HepG2 (cell line): ENCODE measurements around the gene PTCD2. TPM values are rescaled to one million over a fixed set of nuclear protein-coding genes. Genes with fewer than 3 reads are reported as not detected.

Experiments used
- BRD4 ChIP-seq: sonication (generic); formaldehyde crosslinking; IDR thresholded peaks from 2 replicates; pipeline ENCODE4 v1.4.0; 2020; ENCODE audit warnings: missing genetic modification reagents
- CHCHD3 ChIP-seq: sonication (generic); formaldehyde crosslinking; IDR thresholded peaks from 2 replicates; pipeline ENCODE4 v1.8.0; 2022; ENCODE audit warnings: mild to moderate bottlenecking, missing genetic modification reagents, moderate library complexity
- CHD4 ChIP-seq: fragments of 200-600 bp; sonication (generic); IDR thresholded peaks from 2 replicates; pipeline ENCODE4 v1.7.0; 2017; ENCODE audit warnings: mild to moderate bottlenecking, low read length, borderline replicate concordance
- GFI1 ChIP-seq: sonication (generic); formaldehyde crosslinking; IDR thresholded peaks from 2 replicates; pipeline ENCODE4 v1.5.0; 2020; ENCODE audit warnings: missing genetic modification reagents, mild to moderate bottlenecking, borderline replicate concordance
- HES4 ChIP-seq: sonication (generic); formaldehyde crosslinking; IDR thresholded peaks from 2 replicates; pipeline ENCODE4 v1.9.0; 2021; ENCODE audit warnings: mild to moderate bottlenecking, missing genetic modification reagents, borderline replicate concordance
- KLF13 ChIP-seq: sonication (generic); formaldehyde crosslinking; IDR thresholded peaks from 2 replicates; pipeline ENCODE4 v1.4.0; 2020; ENCODE audit warnings: mild to moderate bottlenecking, missing genetic modification reagents
- KLF15 ChIP-seq: sonication (generic); formaldehyde crosslinking; IDR thresholded peaks from 2 replicates; pipeline ENCODE4 v1.8.1; 2023; ENCODE audit warnings: borderline replicate concordance, mild to moderate bottlenecking, inconsistent platforms, missing genetic modification reagents, mixed read lengths
- MAFG ChIP-seq: sonication (generic); formaldehyde crosslinking; IDR thresholded peaks from 2 replicates; pipeline ENCODE4 v1.5.1; 2020; ENCODE audit warnings: mild to moderate bottlenecking, missing genetic modification reagents
- MATR3 ChIP-seq: sonication (generic); formaldehyde crosslinking; IDR thresholded peaks from 2 replicates; pipeline ENCODE4 v1.4.0; 2020; ENCODE audit warnings: missing genetic modification reagents
- MLXIP ChIP-seq: sonication (generic); formaldehyde crosslinking; IDR thresholded peaks from 2 replicates; pipeline ENCODE4 v1.9.0; 2021; ENCODE audit warnings: missing genetic modification reagents, borderline replicate concordance
- MXD1 ChIP-seq: sonication (generic); formaldehyde crosslinking; IDR thresholded peaks from 2 replicates; pipeline ENCODE4 v1.4.0; 2020; ENCODE audit warnings: mild to moderate bottlenecking, missing genetic modification reagents
- NFE2L1 ChIP-seq: sonication (generic); formaldehyde crosslinking; IDR thresholded peaks from 2 replicates; pipeline ENCODE4 v1.4.0; 2020; ENCODE audit warnings: missing genetic modification reagents, mild to moderate bottlenecking, borderline replicate concordance
- ONECUT2 ChIP-seq: sonication (generic); formaldehyde crosslinking; IDR thresholded peaks from 2 replicates; pipeline ENCODE4 v1.4.0; 2020; ENCODE audit warnings: missing genetic modification reagents
- RFXANK ChIP-seq: IDR thresholded peaks from 2 replicates; pipeline ENCODE4 v1.6.1; 2016
- SMARCE1 ChIP-seq: fragments of 450-650 bp; IDR thresholded peaks from 2 replicates; pipeline ENCODE4 v1.6.1; 2017; ENCODE audit warnings: borderline replicate concordance
- SMC3 ChIP-seq: IDR thresholded peaks from 2 replicates; pipeline ENCODE4 v1.6.1; 2011; ENCODE audit warnings: low read length, improper control_type of control experiment
- TCF7L2 ChIP-seq: IDR thresholded peaks from 2 replicates; pipeline ENCODE4 v1.6.1; 2011; ENCODE audit warnings: mild to moderate bottlenecking, low read depth, low read length, moderate library complexity
- TSC22D2 ChIP-seq: sonication (generic); formaldehyde crosslinking; IDR thresholded peaks from 2 replicates; pipeline ENCODE4 v1.5.1; 2020; ENCODE audit warnings: missing genetic modification reagents, mild to moderate bottlenecking, borderline replicate concordance
- ZBTB7A ChIP-seq: sonication (generic); formaldehyde crosslinking; IDR thresholded peaks from 2 replicates; pipeline ENCODE4 v1.8.0; 2022; ENCODE audit warnings: mild to moderate bottlenecking, missing genetic modification reagents
- ZNF180 ChIP-seq: sonication (generic); formaldehyde crosslinking; IDR thresholded peaks from 2 replicates; pipeline ENCODE4 v1.4.0; 2020; ENCODE audit warnings: low read depth, missing genetic modification reagents, borderline replicate concordance
- ZNF235 ChIP-seq: sonication (generic); formaldehyde crosslinking; IDR thresholded peaks from 2 replicates; pipeline ENCODE4 v1.8.1; 2023; ENCODE audit warnings: mild to moderate bottlenecking, missing genetic modification reagents, borderline replicate concordance
- ZNF343 ChIP-seq: sonication (generic); formaldehyde crosslinking; IDR thresholded peaks from 2 replicates; pipeline ENCODE4 v1.4.0; 2020; ENCODE audit warnings: mild to moderate bottlenecking, missing genetic modification reagents
- ZNF362 ChIP-seq: sonication (generic); formaldehyde crosslinking; IDR thresholded peaks from 2 replicates; pipeline ENCODE4 v1.4.0; 2020; ENCODE audit warnings: missing genetic modification reagents, mild to moderate bottlenecking, borderline replicate concordance
- ZNF382 ChIP-seq: sonication (generic); formaldehyde crosslinking; IDR thresholded peaks from 2 replicates; pipeline ENCODE4 v1.5.0; 2020; ENCODE audit warnings: missing genetic modification reagents, mild to moderate bottlenecking, borderline replicate concordance
- ZNF577 ChIP-seq: sonication (generic); formaldehyde crosslinking; IDR thresholded peaks from 2 replicates; pipeline ENCODE4 v1.4.0; 2020; ENCODE audit warnings: mild to moderate bottlenecking, low read depth, missing genetic modification reagents, borderline replicate concordance
- ZNF580 ChIP-seq: IDR thresholded peaks from 2 replicates; pipeline ENCODE4 v1.6.1; 2016; ENCODE audit warnings: low read depth, borderline replicate concordance
- polyA plus RNA-seq, 8 experiments: library from polyadenylated mRNA; depleted of rRNA in 3 of 8; stranded (reverse) in 7 of 8; unstranded in 1 of 8; fragments of >200 nt; fragmentation: Illumina TruSeq in 4 of 8; extraction: Trizol in 4 of 8; gene quantifications; 2 replicates each; pipeline versions ENCODE4 v1.2.1 to v1.2.3, GENCODE V29; 2011 to 2016; ENCODE audit warnings: low read depth in 4 of 8, missing spikeins in 1 of 8, mixed read lengths in 1 of 8; ENCODE audit not compliant: insufficient read depth in 1 of 8
- total RNA-seq, 5 experiments: library from RNA; depleted of rRNA; stranded (reverse); fragments of >200 nt; fragmentation: Illumina TruSeq; extraction: Trizol; gene quantifications; 2 replicates each; pipeline ENCODE4 v1.2.3, GENCODE V29; 2016; ENCODE audit warnings: low read depth in 1 of 5

Gene PTCD2
- total and polyA plus RNA-seq, 2 of the 13 experiments (the other 11 are each of a cell fraction or from before 2014, with no cell fraction given), result 5.3 to 6.4 TPM

- peak; percentile 52; the same call in 1 of the 2 replicates for TF ChIP-seq ZNF343
- TF ChIP-seq MXD1 (CRISPR knock-in tag), result peak; percentile 94
- TF ChIP-seq HES4 (CRISPR knock-in tag), result no peak
- 0 out of 2 replicates have a peak, but pooled peaks have one; percentile 55 for TF ChIP-seq RFXANK (CRISPR knock-in tag)
- no peak for TF ChIP-seq CHCHD3
- TF ChIP-seq SMC3, result peak; percentile 51
- TF ChIP-seq TCF7L2, result no peak
- no peak for TF ChIP-seq MLXIP (CRISPR knock-in tag)
- peak; percentile 39 for TF ChIP-seq BRD4
- TF ChIP-seq KLF15 (CRISPR knock-in tag), result no peak
- TF ChIP-seq MATR3 (CRISPR knock-in tag), result no peak
- TF ChIP-seq ZNF577 (CRISPR knock-in tag), result no peak
- TF ChIP-seq NFE2L1, result peak; percentile 91; the same call in 1 of the 2 replicates
- no peak for TF ChIP-seq ZNF180 (CRISPR knock-in tag)
- TF ChIP-seq TSC22D2 (CRISPR knock-in tag), result peak; percentile 86; the same call in 1 of the 2 replicates
- TF ChIP-seq ZNF362, result no peak; the same call in 1 of the 2 replicates
- no peak for TF ChIP-seq ZNF382 (CRISPR knock-in tag)
- TF ChIP-seq MAFG (CRISPR knock-in tag), result no peak
- TF ChIP-seq ZNF235 (CRISPR knock-in tag), result peak; percentile 94
- no peak for TF ChIP-seq SMARCE1
- TF ChIP-seq CHD4, result no peak
- TF ChIP-seq ZNF580 (CRISPR knock-in tag), result peak; percentile 84
- peak; percentile 65; the same call in 1 of the 2 replicates for TF ChIP-seq GFI1 (CRISPR knock-in tag)
- peak; percentile 89; the same call in 1 of the 2 replicates for TF ChIP-seq KLF13 (CRISPR knock-in tag)
- TF ChIP-seq ONECUT2 (CRISPR knock-in tag), result no peak
- peak; percentile 87 for TF ChIP-seq ZBTB7A (CRISPR knock-in tag)
Measured at GRCh38 chr5:72307968-72308852, 12.0 kb upstream of the PTCD2 start (continued).
